ENCODE results near the gene F2RL1. TPM values are rescaled to one million over a fixed set of nuclear protein-coding genes. Genes with fewer than 3 reads are reported as not detected.

F2RL1 gene
- total and polyA plus RNA-seq, 2 of the 8 experiments (the other 6 are each of a cell fraction or from before 2014, with no cell fraction given): 23.2 to 26.6 TPM

- TF ChIP-seq POU5F1 (IDR thresholded peaks at IDR 0.05; ENCODE audit: low read depth, low read length) (no peak), CHD1 (IDR thresholded peaks at IDR 0.05; ENCODE audit: low read depth, low read length) (no peak), CBX8 (IDR thresholded peaks at IDR 0.05; ENCODE audit: borderline replicate concordance, low read depth, low read length) (no peak), BCL11A (IDR thresholded peaks at IDR 0.05; ENCODE audit: low read depth in 2 of 2, low read length in 2 of 2) (no peak)
Measured at GRCh38 chr5:76782444-76782843, 36.4 kb upstream of the F2RL1 start (continued).
